Lower leg skin (tissue), 4 donors: Measurements from ENCODE around the gene TFEB. TPM values are rescaled to one million over a fixed set of nuclear protein-coding genes. Genes with fewer than 3 reads are reported as not detected.

ENCODE experiments used
- DNase-seq, 2 donors: peaks; one replicate each; pipeline ENCODE4 v3.0.0-alpha.2; 2019; ENCODE audit warnings: low spot score in 2 of 2
- H3K4me3 ChIP-seq: fragments of 200-600 bp; sonication (generic); 2 replicates; pipeline ENCODE4 v1.5.1; 2017; ENCODE audit warnings: mild to moderate bottlenecking, low read depth; ENCODE audit not compliant: poor library complexity, severe bottlenecking
- POLR2A ChIP-seq, 2 donors: fragments of 450-650 bp; IDR thresholded peaks; one replicate each; pipeline ENCODE4 v1.6.1; 2016 to 2017; ENCODE audit warnings: antibody characterized with exemption in 2 of 2, mild to moderate bottlenecking in 1 of 2, moderate library complexity in 1 of 2
- WGBS, 2 donors: methylation state at CpG; one replicate each; pipeline ENCODE4 v1.1.5; 2018; 5-methylcytosine and 5-hydroxymethylcytosine counted together
- intact Hi-C: fragments of 100-400 bp; cut with DNase I; formaldehyde crosslinking; loops from one replicate; pipeline ENCODE4 v1.15.0; 2023; ENCODE audit warnings: low total_unique reads
- total RNA-seq, 4 donors: library from RNA; depleted of rRNA; stranded (reverse); fragments of >200 nt; gene quantifications; one replicate each; pipeline ENCODE4 v1.1.0, GENCODE V29; 2016
- TF ChIP-seq, protein P1 (sequence below), 3 donors: fragments of 450-650 bp; IDR thresholded peaks; one replicate each; pipeline ENCODE4 v1.5.1; 2016; ENCODE audit warnings: antibody characterized with exemption in 3 of 3, mild to moderate bottlenecking in 3 of 3, moderate library complexity in 2 of 3

The TFEB gene
- total RNA-seq, 4 donors from 2014 or later = 20.2 to 38.3 (median 26.0) TPM

DNA sequence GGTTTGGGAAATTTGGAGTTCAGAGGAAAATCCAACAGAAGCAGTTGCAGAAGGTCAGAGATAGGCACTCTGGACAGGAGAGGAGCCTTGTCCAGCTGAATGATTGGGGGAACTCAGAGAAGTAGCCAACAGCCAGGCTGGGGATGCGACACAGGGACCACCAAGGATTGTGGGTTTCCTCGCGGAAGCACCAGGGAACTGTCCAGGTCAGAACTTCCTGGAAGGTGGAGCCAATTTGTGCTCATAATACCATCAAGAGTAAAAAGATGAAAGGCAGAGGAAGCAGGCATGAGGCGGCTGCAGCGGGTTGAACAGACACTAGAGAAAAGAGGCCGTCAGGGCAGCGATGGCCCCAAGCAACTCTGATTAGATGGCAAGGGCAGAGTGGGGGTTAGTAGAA, 63.4 kb downstream of the TFEB start:
- WGBS, 2 donors = 78 to 79% methylated on average over 7 of the region's 7 CpGs
- no peak overlapping the region for H3K4me3 ChIP-seq
- no peak for DNase-seq
- intact Hi-C loops = loop anchor here (2.0 to 10.0 kb wide), 2 partner anchors 47 to 247 kb away; no protein-coding TSS in a partner anchor
- TF ChIP-seq, protein P1, sequence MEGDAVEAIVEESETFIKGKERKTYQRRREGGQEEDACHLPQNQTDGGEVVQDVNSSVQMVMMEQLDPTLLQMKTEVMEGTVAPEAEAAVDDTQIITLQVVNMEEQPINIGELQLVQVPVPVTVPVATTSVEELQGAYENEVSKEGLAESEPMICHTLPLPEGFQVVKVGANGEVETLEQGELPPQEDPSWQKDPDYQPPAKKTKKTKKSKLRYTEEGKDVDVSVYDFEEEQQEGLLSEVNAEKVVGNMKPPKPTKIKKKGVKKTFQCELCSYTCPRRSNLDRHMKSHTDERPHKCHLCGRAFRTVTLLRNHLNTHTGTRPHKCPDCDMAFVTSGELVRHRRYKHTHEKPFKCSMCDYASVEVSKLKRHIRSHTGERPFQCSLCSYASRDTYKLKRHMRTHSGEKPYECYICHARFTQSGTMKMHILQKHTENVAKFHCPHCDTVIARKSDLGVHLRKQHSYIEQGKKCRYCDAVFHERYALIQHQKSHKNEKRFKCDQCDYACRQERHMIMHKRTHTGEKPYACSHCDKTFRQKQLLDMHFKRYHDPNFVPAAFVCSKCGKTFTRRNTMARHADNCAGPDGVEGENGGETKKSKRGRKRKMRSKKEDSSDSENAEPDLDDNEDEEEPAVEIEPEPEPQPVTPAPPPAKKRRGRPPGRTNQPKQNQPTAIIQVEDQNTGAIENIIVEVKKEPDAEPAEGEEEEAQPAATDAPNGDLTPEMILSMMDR (IDR thresholded peaks at IDR 0.05) = no peak
- no peak for TF ChIP-seq POLR2A (IDR thresholded peaks at IDR 0.05)

DNA sequence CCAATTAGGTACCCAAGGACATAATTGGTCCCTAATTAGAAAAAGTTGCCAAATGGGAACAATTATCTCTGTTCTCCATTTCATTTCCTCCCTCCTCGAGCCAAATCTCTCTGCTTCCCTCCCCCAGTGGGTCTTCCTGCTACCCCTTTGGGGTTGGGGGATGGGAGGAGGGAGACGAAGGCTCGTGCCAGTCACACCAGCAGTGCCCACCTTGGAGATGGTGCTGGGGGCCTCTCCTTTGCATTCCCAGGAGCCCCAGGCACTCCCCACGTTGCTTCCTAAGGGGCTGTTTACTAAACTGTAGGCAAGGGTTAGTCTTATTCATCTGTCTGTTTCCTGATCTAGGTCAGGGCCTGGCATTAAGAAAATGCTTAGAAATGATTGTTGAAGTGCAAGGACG, 64.0 kb downstream of the TFEB start:
- WGBS, 2 donors = 54 to 57% methylated on average over 5 of the region's 5 CpGs

DNA sequence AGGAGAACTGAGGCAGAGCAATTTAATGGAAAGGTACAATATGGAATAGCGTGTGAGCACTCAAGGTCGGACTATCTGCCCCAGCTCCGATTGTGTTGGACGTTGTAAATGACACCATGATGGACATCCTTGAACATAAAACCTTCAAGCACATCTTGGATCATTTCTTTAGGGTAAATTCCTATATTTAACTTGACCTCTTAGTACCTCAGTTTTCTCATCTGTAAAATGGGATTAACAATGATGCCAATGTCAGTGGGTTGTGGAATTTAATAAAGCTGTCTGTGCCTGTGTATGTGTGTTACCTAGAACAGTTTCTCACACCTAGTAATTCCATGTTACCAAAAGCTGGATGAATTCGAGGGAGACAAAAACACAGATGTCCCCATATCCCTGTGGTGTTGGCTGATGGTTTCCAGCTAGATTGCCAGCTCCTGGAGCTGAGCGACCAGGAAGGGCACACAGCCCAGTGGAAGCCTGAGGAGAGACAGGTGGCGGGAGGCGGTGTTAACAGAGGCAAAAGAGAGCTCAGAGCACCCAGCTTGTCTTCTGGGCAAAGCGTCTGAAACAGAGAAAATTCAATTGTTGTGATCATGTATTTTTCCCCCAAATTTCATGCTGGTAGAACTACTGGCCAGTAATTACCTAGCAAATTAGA, 64.6 kb downstream of the TFEB start:
- WGBS, 2 donors = 76 to 78% methylated on average over 9 of the region's 9 CpGs
- TF ChIP-seq, protein P1 (IDR thresholded peaks at IDR 0.05) = no peak
- TF ChIP-seq POLR2A (IDR thresholded peaks at IDR 0.05) = no peak
- no peak overlapping the region for H3K4me3 ChIP-seq
- intact Hi-C loops = loop anchor here (10.0 kb wide), 1 partner anchor 246 kb away; no protein-coding TSS in a partner anchor
- no peak for DNase-seq

More for the DNA sequence above, 64.0 kb downstream of the TFEB start:
- no peak for DNase-seq
- TF ChIP-seq, protein P1 (IDR thresholded peaks at IDR 0.05) = no peak
- no peak for TF ChIP-seq POLR2A (IDR thresholded peaks at IDR 0.05)
- intact Hi-C loops = loop anchor here (10.0 kb wide), 1 partner anchor 247 kb away; no protein-coding TSS in a partner anchor
- no peak overlapping the region for H3K4me3 ChIP-seq

DNA sequence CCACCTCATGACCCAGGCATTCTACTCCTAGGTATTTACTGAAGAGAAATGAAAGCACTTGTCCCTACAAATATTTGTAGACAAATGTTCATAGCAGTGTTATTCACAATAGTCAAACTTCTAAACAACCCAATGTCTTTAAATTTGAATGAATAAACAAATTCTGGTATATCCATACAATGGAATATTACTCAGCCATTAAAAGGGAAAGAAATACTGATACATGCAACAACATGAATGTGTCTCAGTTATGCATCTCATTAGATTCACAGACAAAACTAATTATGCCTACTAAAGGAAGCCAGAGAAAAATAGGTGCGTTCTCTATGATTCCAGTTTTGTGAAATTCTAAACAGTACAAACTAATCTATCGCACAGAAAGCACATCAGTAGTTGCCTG, 66.4 kb downstream of the TFEB start:
- no peak for DNase-seq
- no peak overlapping the region for H3K4me3 ChIP-seq
- TF ChIP-seq, protein P1 (IDR thresholded peaks at IDR 0.05) = no peak
- no peak for TF ChIP-seq POLR2A (IDR thresholded peaks at IDR 0.05)
- intact Hi-C loops = no loop called here
- WGBS, 2 donors = 94 to 96% methylated on average over 2 of the region's 2 CpGs

DNA sequence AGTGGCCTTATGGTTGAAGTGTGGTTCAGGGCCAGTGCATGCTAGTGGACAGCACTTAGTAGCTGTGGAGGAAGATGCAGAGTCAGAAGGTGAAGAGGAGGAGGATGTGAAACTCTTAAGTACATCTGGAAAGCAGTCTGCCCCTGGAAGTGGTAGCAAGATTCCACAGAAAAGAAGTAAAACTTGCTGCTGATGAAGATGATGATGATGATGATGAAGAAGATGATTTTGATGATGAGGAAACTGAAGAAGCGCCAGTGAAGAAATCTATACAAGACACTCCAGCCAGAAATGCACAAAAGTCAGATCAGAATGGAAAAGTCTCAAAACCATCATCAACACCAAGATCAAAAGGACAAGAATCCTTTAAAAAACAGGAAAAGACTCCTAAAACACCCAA, 68.2 kb downstream of the TFEB start:
- TF ChIP-seq, protein P1 (IDR thresholded peaks at IDR 0.05) = no peak
- TF ChIP-seq POLR2A (IDR thresholded peaks at IDR 0.05) = no peak
- DNase-seq = no peak
- WGBS, 2 donors = 89 to 94% methylated on average over 1 of the region's 1 CpG
- no peak overlapping the region for H3K4me3 ChIP-seq
- intact Hi-C loops = no loop called here

DNA sequence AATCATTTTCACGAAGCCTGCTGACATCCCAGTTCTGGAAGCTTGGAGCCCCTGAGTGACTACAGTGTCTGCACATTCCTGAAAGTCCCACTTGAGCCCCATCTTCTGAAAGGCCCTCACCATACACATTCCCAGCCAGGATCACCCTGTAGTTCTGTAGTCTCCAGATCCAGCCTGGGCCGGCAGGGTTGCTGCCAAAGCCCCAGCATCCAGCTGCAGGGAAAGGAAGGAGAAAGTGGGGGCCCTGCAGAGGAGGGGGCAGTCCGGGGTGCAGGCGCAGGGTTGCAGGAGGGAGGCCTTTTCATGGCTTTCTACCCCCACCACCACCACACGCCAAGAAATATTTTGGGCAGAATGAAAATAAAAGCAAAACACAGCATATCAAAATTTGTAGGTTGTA, 71.1 kb downstream of the TFEB start:
- TF ChIP-seq POLR2A (IDR thresholded peaks at IDR 0.05) = no peak
- TF ChIP-seq, protein P1 (IDR thresholded peaks at IDR 0.05) = no peak
- WGBS, 2 donors = 82 to 93% methylated on average over 5 of the region's 5 CpGs
- intact Hi-C loops = no loop called here

More for the DNA sequence above, 71.1 kb downstream of the TFEB start:
- no peak overlapping the region for H3K4me3 ChIP-seq
- DNase-seq = no peak
